Activated T-helper 9 cell treated with anti-CD3 and anti-CD28 coated beads, Interleukin-2, amount 50 U/mL, for 16 hours (primary cell): ENCODE data around the gene MICALL2.

Experiments
- DNase-seq: peaks from one replicate; pipeline ENCODE4 v3.0.0-alpha.2; 2020; ENCODE audit warnings: low read depth

Gene MICALL2

DNA sequence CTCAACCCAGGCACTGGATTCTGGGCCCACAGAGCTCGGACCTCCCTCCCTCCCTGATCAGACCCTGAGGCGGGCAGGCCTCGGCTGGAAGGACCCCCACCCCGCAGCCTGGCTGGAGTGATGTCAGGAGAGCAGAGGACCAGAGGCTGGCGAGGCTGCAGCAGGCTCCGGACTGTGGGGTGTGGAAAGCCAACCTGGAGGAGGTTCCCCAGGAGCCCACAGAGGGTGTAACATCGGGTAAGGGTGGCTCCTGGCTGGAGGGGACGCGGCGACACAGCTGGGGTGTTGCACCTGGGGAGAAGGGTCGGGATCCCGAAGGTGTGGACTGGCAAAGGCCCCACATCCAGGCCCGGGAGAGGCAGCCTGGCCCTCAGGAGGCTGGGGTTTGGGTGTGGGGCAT lies 8.9 kb upstream of the MICALL2 start:
- no peak for DNase-seq

DNA sequence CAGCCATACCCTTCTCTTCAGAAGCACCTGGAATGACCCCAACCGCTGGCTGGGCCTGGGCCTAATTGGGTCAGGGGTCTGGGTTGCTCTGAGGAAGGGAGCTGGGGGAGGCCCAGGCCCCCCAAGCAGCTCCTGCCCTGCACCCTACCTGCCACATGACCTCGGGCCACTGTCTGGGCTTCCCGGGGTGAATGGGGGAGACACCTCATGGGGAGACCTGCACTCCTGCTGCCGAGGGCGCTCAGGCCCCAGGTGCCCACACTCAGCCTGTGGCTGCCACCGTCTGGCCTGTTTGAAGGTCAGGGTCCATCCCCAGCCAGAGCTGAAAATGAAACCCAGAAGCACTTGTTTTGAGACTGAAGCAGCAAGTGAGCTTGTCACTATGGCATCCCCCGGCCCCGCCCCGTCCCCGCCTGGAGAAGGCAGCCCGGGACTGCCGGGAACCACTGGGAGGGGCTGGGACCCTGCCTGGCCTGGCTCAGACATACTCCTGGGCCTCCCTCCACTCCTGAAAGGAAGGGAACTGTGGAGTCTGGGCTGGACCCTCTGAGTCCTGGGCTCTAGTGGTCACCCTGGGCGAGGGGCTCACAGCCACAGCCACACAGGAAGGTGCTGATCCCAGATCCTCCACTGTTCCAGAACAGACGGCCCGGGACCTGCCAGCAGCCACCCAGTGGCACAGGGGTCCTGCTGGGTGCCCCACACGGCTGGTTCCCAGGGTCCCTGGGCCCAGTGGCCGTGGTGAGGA lies 7.4 kb upstream of the MICALL2 start:
- DNase-seq: no peak

DNA sequence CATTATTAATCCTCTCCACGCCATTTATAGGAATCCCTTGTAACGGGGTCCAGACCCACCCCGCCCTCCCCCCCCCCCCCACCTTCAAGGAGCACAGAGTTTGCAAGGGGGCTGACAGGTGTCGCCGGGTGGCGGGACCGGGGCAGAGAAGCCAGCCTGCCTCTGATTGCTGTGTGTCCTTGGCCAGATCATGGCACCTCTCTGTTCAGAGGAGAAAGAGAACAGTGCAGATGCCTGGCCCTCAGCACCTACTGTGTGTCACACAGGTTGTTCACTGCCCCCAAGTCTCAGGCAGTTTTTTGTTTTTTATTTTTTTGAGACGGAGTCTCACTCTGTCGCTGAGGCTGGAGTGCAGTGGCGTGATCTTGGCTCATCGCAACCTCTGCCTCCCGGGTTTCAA lies 5.4 kb upstream of the MICALL2 start:
- no peak for DNase-seq

GRCh38 chr7:1463676-1464223 lies 4.5 kb upstream of the MICALL2 start:
- DNase-seq: no peak

GRCh38 chr7:1461646-1462375 lies 2.5 kb upstream of the MICALL2 start:
- no peak for DNase-seq

DNA sequence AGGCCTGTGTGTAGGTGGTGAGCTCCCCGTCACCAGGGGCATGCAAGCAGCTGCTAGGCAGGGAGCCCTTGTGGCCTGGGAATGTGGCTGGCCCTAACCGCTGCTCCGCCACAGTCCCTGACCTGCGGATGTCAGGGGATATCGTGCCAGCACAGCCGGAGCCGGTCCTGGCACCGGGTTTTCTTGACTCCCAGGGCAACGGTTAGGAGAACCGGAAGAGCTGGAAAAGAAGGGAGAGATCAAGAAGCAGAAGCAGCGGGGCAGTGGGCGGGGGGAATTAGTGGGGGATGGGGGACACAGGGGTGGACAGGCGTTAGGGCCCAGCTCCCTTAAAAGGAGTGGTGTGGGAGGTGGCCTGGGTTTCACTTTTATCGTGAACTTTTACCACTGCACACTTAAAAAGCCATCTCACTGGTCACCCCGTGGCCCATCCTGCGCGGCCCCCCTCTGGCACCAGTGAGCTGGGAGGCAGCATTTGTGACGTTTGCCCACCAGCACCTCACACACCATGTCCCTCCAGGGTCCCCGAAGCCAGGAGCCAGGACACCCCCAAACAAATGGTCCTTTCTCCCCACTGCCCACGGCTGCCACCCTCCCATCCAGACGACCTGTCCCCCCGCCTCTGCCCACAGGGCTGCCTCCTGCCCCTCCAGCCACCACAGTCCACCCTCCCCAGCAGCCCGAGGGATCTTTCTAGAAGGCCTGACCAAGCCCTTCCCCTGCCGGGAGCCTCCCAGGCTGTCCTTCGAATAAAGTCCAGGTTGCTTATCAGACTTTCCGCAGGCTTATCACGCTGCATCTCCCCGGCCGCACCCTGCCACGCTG lies 1.8 kb upstream of the MICALL2 start:
- no peak for DNase-seq

- no peak for DNase-seq
Measured at GRCh38 chr7:1459920-1460820, 900 bp upstream of the MICALL2 start.

GRCh38 chr7:1459512-1459892 lies 232 bp upstream of the MICALL2 start:
- DNase-seq: peak; percentile 95

DNA sequence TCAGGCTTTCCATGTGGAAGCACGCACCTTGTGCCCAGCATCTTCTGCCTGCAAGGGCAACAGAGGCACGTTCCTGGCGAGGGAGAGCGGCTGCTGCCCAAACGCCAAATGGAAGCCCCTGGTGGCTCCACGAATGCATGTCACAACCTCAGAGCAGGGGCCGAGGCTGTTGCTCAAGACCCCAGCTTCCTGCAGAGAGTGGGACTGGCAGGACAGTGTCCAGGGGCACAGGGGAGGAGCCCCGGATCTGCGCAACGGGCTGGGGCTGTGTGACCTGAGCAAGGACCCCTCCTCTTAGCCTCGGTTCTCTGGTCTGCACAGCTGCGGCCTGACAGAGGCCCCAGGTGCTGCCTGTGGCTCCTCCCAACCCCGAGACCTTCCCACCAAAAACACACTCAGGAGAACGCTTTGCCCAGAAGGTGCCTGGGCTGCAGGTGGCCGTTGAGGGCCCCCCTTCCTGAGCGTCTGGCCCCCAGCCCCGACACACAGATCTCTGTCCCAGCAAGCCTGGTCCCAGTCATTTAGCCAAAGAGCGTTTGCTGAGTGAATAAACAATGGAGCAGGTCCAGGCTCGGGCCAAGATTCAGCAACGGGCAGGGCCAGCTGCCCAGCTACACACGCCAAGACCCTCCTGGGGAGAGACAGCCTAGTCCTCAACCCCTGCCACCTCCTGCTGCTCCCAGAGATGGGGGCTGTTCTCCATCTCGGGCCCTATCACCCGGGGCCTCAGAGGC lies 1.2 kb downstream of the MICALL2 start:
- DNase-seq: no peak

DNA sequence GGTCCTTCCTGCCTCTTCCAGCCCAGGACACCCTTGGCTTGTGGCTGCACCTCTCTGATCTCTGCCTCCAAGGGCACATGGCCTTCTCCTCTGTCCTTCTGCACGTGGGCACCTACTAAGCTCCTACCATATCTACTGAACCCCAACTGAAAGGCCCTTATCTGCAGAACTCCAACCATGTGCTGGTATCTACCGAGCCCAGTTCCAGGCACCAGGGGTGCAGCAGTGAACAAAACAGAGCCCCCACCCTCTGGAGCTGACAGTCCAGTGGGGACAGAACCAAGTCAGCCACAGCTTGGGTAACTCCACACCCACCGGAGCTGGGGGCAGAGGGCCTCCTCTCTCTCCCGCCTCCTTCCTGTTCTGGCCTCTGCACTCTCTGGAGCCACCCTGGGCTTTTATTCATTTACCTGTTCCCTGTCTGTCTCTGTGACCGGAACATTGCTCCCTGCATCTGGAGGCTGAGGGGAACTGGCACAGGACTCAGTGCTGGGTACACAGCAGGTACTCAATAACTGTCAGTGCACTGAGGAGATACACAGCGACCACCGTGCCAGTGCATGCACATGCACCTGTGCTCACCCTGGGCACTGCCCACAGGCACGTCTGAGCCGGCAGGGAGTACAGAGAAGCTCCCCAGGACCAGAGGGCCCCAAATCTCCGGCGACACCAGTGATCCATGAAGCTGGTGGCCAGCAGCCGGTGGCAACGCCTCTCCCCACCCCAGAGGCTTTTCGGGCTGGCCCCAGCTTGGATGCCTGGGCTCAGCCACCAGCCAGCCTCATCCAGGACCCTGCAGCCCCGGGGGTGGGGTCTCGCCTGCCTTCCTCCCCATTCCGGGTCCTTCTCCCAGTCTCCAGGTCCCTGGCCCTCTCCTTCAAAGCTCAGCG lies 2.0 kb downstream of the MICALL2 start:
- no peak for DNase-seq

DNA sequence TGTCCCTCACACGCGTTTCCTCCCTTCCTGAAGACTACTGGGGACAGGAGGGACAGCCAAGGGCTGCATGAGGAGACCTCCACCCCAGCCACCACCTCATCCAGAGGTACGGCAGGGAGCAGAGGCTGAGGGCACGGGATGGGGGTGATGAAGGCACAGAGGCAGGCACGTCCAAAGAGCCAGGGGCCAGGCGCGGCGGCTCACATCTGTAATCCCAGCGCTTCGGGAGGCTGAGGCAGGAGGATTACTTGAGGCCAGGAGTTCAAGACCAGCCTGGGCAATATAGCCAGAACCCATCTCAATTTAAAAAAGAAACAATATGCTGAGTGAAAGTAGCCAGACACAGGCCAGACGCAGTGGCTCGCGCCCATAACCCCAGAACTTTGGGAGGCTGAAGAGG lies 3.3 kb downstream of the MICALL2 start:
- DNase-seq: no peak

- no peak for DNase-seq
Measured at GRCh38 chr7:1455241-1455939, 3.9 kb downstream of the MICALL2 start.

DNA sequence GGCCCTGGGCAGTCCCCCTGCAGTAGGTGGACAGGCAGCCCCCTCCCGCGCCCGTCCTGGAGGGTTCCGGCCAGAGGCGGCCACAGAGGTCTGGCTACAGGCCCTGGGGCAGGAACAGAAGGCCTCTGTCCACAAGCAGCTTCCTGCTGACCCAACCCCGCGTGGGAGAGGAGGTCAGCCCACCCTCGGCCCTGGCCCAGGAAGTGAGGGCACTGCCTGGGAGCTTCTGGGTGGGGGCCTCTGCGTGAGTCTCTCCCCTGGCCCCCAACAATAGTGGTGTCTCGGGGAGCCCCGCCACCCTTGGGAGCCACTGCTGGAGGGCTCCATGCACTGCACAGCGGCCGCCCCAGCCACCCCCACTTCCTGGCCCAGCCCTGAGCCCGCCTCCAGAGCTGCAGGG lies 4.7 kb downstream of the MICALL2 start:
- DNase-seq: no peak

GRCh38 chr7:1452205-1452604 lies 7.1 kb downstream of the MICALL2 start:
- no peak for DNase-seq

- no peak for DNase-seq
Measured at GRCh38 chr7:1450987-1451386, 8.3 kb downstream of the MICALL2 start.

DNA sequence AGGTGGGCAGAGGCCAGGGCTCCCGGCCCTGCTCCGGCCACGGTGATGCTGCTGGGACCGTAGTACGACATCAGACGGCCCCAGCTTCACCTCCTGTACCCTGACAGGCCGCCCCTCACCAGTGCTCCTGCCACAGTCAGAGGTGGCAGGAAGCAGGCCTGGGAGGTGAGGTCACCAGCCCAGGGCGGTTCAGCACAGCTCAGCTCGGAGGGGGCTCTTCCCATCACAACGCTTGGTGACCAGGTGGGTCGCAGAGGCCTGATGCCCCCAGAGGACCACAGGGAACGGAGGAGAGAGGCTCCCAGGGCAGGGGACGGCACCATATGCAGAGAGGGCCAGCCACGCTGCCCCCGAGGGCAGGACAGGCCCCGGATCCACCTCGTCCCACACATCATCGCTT lies 8.8 kb downstream of the MICALL2 start:
- no peak for DNase-seq

DNA sequence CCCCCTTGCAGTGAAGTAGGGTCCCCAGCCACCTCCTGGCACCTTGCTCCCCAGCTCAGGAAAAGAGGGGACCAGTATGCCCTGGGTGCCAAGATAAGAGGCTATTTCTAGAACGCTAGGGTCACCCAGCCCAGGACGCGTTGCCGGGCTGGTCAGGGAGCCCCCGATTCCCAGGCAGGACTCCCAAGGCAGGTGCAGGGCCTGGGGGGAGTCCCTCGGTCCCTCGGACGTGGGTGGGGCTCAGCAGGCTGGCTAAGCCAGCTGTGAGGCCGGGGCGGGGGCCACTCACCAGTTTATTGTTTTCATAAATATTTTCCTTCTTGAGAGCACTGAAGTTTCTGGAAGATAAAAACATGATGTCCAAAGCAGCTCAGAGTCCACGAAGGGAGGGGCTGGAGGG lies 9.3 kb downstream of the MICALL2 start:
- DNase-seq: no peak

DNA sequence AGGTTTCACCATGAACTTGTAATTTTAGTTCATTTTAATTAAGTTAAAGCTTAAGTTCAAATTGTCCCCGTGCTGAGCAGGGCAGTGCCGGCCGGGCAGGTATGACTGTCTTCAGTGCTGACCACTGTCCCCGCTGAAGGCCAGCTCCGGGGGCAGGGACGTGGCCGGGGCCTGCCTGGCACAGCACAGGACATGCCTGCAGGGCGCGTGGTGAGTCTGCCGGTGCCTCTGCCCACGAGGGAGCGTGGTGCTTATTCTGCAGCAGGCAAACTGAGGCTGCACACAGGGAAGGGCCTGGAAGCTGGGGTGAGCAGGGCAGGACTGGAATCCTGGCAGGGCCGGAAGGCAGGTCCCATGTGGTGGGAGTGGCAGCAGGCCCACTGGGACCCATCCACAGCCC lies 9.8 kb downstream of the MICALL2 start:
- no peak for DNase-seq

- no peak for DNase-seq
Measured at GRCh38 chr7:1448958-1449357, 10.3 kb downstream of the MICALL2 start.
